ENCODE data around the gene CHAMP1. TPM values are rescaled to one million over a fixed set of nuclear protein-coding genes. Genes with fewer than 3 reads are reported as not detected.
"Not testable (repeated sequence)": the region's sequence is repeated elsewhere in the genome, so short reads cannot be mapped to it uniquely, and the experiment has no call there.

CHAMP1 gene
- total RNA-seq, 1 experiment from 2014 or later: 42.1 TPM

GRCh38 chr13:114334305-114335053 lies 20.2 kb downstream of the CHAMP1 start:
- CTCF ChIA-PET: no interaction called here
- intact Hi-C loops (cut with micrococcal nuclease; ENCODE audit: unreplicated experiment): no loop called here
- no peaks in the 10 kb centered on the region for H3K4me1 ChIP-seq
- BruUV-seq (replicated peaks): no TSS peak
- H3K36me3 ChIP-seq (ENCODE audit: control insufficient read depth, insufficient read depth, low read length): no peaks in the 10 kb centered on the region
- POLR2A ChIA-PET: no interaction called here
- H3K27ac Mint-ChIP-seq (ENCODE audit: unreplicated experiment): no peak overlapping the region
- H3K4me3 Mint-ChIP-seq (ENCODE audit: unreplicated experiment): no peak overlapping the region
- no peak for DNase-seq
- no peaks in the 10 kb centered on the region for H3K9me3 ChIP-seq
- peaks cover 5% of the 10 kb centered on the region for H3K27me3 Mint-ChIP-seq (ENCODE audit: insufficient read depth, unreplicated experiment)
- H3K27me3 ChIP-seq (replicated peaks; ENCODE audit: control insufficient read depth, insufficient read depth, low read length): no peaks in the 10 kb centered on the region
- no peak for TF ChIP-seq CTCF (IDR thresholded peaks at IDR 0.05; ENCODE audit: insufficient read depth in 1 of 2, low read depth in 1 of 2, low read length in 1 of 2, severe bottlenecking in 1 of 2, unreplicated experiment in 1 of 2)
- no peaks in the 10 kb centered on the region for H3K36me3 Mint-ChIP-seq (ENCODE audit: insufficient read depth, unreplicated experiment)
- H3K9me3 Mint-ChIP-seq (ENCODE audit: unreplicated experiment): no peaks in the 10 kb centered on the region
- no peaks in the 10 kb centered on the region for H3K4me1 Mint-ChIP-seq (ENCODE audit: low read depth, unreplicated experiment)
- H3K4me3 ChIP-seq (ENCODE audit: low read depth, low read length): no peak overlapping the region

- H3K27ac Mint-ChIP-seq (ENCODE audit: unreplicated experiment); H3K27me3 ChIP-seq (replicated peaks; ENCODE audit: control insufficient read depth, insufficient read depth, low read length); H3K9me3 Mint-ChIP-seq (ENCODE audit: unreplicated experiment); H3K9me3 ChIP-seq; H3K4me1 ChIP-seq; BruUV-seq (replicated peaks); H3K36me3 ChIP-seq (ENCODE audit: control insufficient read depth, insufficient read depth, low read length); H3K4me3 ChIP-seq (ENCODE audit: low read depth, low read length); intact Hi-C loops (cut with micrococcal nuclease; ENCODE audit: unreplicated experiment); CTCF ChIA-PET; DNase-seq; H3K27me3 Mint-ChIP-seq (ENCODE audit: insufficient read depth, unreplicated experiment); H3K4me3 Mint-ChIP-seq (ENCODE audit: unreplicated experiment); POLR2A ChIA-PET; H3K4me1 Mint-ChIP-seq (ENCODE audit: low read depth, unreplicated experiment); H3K36me3 Mint-ChIP-seq (ENCODE audit: insufficient read depth, unreplicated experiment): not testable (repeated sequence)
Measured at GRCh38 chr13:114336457-114336856, 22.2 kb downstream of the CHAMP1 start.

- CTCF ChIA-PET: no interaction called here
- POLR2A ChIA-PET: no interaction called here
- H3K9me3 ChIP-seq: no peaks in the 10 kb centered on the region
- Mint-ChIP-seq H3K36me3 (ENCODE audit: insufficient read depth, unreplicated experiment) (no peaks in the 10 kb centered on the region), H3K27ac (ENCODE audit: unreplicated experiment) (no peak overlapping the region), H3K4me1 (ENCODE audit: low read depth, unreplicated experiment) (no peaks in the 10 kb centered on the region), H3K27me3 (ENCODE audit: insufficient read depth, unreplicated experiment) (peaks cover 7% of the 10 kb centered on the region), H3K9me3 (ENCODE audit: unreplicated experiment) (no peaks in the 10 kb centered on the region), H3K4me3 (ENCODE audit: unreplicated experiment) (no peak overlapping the region)
- DNase-seq: no peak
- no peaks in the 10 kb centered on the region for H3K4me1 ChIP-seq
- H3K27me3 ChIP-seq (replicated peaks; ENCODE audit: control insufficient read depth, insufficient read depth, low read length): no peaks in the 10 kb centered on the region
- no peak overlapping the region for H3K4me3 ChIP-seq (ENCODE audit: low read depth, low read length)
- no TSS peak for BruUV-seq (replicated peaks)
- intact Hi-C loops (cut with micrococcal nuclease; ENCODE audit: unreplicated experiment): no loop called here
- TF ChIP-seq CTCF (IDR thresholded peaks at IDR 0.05; ENCODE audit: insufficient read depth in 1 of 2, low read depth in 1 of 2, low read length in 1 of 2, severe bottlenecking in 1 of 2, unreplicated experiment in 1 of 2): no peak
- H3K36me3 ChIP-seq (ENCODE audit: control insufficient read depth, insufficient read depth, low read length): no peaks in the 10 kb centered on the region
Measured at GRCh38 chr13:114338959-114339358, 24.7 kb downstream of the CHAMP1 start.
